GM12891 (cell line): Measurements from ENCODE around the gene PIK3AP1.

Experiments
- DNase-seq: peaks from one replicate; pipeline ENCODE4 v3.0.0; 2011; ENCODE audit warnings: low spot score; ENCODE audit not compliant: insufficient read length
- FAIRE-seq: peaks from 2 replicates; lab custom pipeline; 2011; peaks lifted over from hg19 to GRCh38; lab: Jason Lieb, UNC
- PAX5 ChIP-seq: IDR thresholded peaks from 2 replicates; pipeline ENCODE4 v1.6.1; 2011; ENCODE audit warnings: low read length, moderate library complexity, mild to moderate bottlenecking; ENCODE audit not compliant: insufficient read depth, severe bottlenecking
- POLR2A ChIP-seq: IDR thresholded peaks from 2 replicates; pipeline ENCODE4 v1.6.1; 2011; ENCODE audit warnings: low read depth, low read length, control low read depth
- POLR2AphosphoS5 ChIP-seq: IDR thresholded peaks from 2 replicates; pipeline ENCODE4 v1.6.1; 2011; ENCODE audit warnings: low read depth, low read length, control low read depth
- POU2F2 ChIP-seq: IDR thresholded peaks from 2 replicates; pipeline ENCODE4 v1.6.1; 2011; ENCODE audit warnings: low read depth, mild to moderate bottlenecking, control low read depth, low read length, moderate library complexity
- SPI1 ChIP-seq: IDR thresholded peaks from 2 replicates; pipeline ENCODE4 v1.6.1; 2011; ENCODE audit warnings: low read depth, low read length, control low read depth
- TAF1 ChIP-seq: IDR thresholded peaks from 2 replicates; pipeline ENCODE4 v1.6.1; 2011; ENCODE audit warnings: low read depth, low read length, control low read depth

PIK3AP1 gene

DNA sequence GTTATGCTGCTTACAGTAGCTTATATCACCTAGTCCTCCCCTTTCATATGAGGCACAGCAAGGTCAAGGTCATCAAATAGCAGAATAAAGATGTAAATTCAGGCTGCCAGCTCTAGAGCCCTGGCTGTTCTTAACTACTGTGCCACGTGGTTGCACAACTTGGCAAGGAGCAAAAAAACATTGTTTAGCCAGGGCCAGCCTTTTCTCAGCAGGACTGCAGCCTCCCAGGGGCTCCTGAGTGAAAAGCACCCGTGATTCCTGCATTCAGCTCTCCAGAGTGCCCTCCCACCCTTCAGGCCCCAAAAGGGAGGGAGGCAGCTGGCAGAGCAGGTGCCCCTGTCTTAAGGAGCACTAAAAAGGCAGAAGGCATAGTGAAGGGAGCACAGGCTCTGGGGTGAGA is 101.7 kb downstream of the PIK3AP1 start:
- TF ChIP-seq POLR2A (no peak), POU2F2 (no peak), SPI1 (no peak), PAX5 (no peak), TAF1 (no peak), POLR2AphosphoS5 (no peak)
- FAIRE-seq: no peak
- DNase-seq: no peak

DNA sequence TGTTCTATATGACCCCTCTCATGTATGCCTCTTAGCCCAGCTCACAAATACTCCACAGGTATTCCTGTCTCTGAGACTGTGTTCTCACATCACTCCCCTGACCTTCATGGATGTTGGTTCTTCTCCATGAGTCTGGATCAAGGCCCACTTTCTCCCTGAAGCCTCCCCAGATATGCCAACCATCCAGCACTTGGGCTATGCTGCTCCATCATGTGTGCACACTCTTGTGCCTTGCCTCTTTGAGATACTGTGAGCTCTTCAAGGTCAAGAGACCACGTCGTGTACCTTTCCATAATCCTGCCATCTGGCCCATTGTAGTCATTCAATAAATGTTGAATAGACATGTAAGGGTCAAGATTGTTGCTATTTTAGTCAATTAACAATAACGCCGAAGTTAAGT is 103.4 kb downstream of the PIK3AP1 start:
- DNase-seq: no peak
- TF ChIP-seq TAF1: no peak
- TF ChIP-seq POLR2AphosphoS5: no peak
- no peak for TF ChIP-seq POU2F2
- no peak for TF ChIP-seq POLR2A
- no peak for TF ChIP-seq PAX5
- TF ChIP-seq SPI1: no peak
- FAIRE-seq: no peak

DNA sequence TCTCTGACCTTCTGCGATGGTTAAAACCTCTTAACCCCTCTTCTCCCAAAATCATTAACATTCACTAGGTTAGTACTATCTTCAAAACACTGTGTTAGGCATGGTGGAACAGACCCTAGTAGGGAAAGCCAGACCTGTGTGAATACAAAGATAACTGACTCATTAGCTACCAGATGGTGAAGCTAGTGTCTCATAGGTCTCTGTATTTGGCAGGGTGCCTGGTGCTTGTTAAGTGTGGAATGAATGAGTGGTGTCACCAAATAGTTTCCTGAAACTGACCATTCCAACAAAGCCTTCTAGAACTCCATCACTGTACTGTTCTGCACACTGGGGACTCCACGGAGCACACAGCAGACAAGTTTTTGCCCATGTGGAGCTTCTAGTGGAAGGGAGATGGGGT is 105.8 kb downstream of the PIK3AP1 start:
- DNase-seq (no peak), FAIRE-seq (no peak)
- TF ChIP-seq TAF1: no peak
- TF ChIP-seq POU2F2: no peak
- TF ChIP-seq POLR2A: no peak
- TF ChIP-seq SPI1: no peak
- TF ChIP-seq POLR2AphosphoS5: no peak

DNA sequence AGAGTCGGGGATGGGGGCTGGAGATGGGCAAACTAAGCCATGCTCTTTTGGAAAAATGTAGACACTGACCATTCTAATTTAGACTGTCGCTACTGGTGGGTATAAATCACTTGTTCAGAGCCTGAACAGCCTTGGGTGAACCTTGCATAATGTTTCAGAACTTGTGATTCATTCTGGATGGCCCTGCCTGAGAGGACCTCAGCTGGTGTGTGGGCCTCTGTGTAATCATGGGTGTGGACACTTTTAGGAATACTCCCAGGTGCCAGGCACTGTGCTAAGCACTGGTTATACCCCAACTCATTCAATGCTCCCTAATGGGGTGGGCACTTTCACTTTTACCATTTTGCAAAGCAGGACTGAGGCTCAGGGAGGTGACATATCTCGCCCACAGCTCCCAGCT is 106.7 kb downstream of the PIK3AP1 start:
- no peak for DNase-seq
- FAIRE-seq: no peak
- TF ChIP-seq TAF1 (no peak), POU2F2 (no peak), PAX5 (no peak), POLR2AphosphoS5 (no peak), SPI1 (no peak), POLR2A (no peak)

DNA sequence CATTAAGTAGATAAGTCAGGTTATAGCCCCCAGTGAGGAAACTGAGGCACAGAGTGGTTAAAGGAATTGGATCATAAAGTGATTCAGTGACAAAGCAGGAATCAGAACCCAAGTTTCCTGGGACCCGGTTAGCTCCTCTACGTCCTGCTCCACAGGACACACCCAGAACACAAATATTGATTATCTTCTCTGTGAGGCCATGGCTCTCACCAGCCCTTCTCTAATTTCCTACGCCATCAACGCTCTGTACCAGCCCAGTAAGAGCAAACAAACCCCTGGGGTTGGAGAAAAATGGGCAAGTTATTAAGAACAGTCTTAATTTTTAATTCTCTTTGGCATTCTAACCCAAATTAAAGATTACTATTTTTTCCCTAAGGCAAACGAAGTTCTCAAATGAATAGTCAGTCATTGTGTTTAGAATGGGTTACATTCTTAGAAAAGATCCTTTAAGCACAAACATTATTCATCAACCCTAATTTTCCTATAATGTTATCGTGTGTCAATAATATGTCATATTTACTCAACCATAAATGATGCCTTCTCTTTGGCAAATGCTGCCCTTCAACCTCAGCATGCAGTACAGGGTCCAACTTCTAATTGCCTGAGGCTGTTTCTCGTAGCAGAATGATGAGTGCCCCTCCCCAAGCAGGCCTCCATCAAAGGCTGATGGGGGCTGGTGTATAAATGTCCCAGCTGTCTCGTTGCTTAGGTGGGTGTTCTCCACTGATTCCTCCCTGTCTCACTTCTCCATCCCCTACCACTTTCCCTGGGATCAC is 108.1 kb downstream of the PIK3AP1 start:
- no peak for DNase-seq
- FAIRE-seq: no peak
- TF ChIP-seq POLR2A (no peak), SPI1 (no peak), POU2F2 (no peak), PAX5 (no peak), TAF1 (no peak), POLR2AphosphoS5 (no peak)

DNA sequence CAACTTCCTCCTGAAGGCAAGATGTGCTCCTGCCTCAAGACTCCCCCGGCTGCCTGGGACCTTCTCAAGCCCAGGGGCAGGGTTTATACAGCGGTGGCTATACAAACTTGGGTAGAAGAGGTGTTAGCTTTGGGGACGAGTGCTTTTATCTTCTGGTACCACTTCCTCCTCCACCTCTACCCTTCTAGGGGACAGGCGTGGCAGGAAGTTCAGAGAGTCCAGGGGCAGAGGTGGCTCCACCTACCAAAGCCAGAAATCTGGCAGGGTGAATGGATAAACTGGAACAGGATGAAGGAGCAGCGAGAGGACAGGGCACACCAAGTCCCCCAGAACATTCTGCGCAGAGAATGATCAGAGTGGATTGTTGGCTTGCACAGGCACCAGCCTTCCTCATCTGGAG is 109.5 kb downstream of the PIK3AP1 start:
- no peak for FAIRE-seq
- DNase-seq: no peak
- TF ChIP-seq POLR2AphosphoS5 (no peak), POU2F2 (no peak), SPI1 (no peak), PAX5 (no peak), TAF1 (no peak)

DNA sequence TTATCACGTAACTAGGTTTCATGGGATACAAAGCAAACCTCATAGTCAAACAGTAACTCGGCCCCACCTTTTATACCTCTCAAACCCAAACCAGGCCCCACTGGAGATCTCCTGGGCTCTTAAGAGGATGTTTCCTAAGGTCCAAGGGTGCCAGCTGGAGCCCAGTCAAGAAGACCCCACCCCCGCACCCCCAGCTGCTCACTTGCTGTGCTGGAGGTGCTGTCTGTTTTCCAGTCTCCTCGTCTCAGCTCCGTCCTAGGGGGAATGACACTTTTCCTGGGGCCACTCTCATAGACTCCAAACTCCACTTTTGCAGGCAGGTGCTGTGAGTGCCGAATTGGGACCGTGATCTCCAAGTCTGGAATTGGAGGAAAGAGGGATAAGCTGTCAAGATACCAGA is 110.8 kb downstream of the PIK3AP1 start:
- no peak for FAIRE-seq
- no peak for DNase-seq
- TF ChIP-seq POLR2AphosphoS5 (no peak), POLR2A (no peak), TAF1 (no peak), POU2F2 (no peak), SPI1 (no peak), PAX5 (no peak)

DNA sequence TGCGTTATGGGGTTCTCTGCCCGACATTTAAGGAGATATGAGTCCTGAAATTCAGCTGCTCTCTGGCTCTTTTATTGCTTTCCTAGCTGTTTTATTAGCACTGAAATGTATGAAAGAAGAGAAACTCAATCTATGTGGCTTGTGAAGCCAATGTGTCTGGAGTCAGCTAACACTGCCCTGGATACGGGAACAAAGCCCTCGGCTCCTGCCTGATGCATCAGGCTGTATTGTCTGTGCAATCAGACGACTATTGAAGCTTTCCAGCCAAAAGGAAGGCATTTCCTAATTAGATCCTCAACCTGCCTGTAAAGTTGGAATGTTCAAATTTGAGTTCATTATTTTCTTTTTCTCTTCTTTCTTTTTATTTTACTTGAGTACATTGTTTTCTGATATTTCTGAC is 111.5 kb downstream of the PIK3AP1 start:
- no peak for FAIRE-seq
- no peak for DNase-seq
- TF ChIP-seq POLR2AphosphoS5 (no peak), POLR2A (no peak), TAF1 (no peak), SPI1 (no peak), PAX5 (no peak), POU2F2 (no peak)

DNA sequence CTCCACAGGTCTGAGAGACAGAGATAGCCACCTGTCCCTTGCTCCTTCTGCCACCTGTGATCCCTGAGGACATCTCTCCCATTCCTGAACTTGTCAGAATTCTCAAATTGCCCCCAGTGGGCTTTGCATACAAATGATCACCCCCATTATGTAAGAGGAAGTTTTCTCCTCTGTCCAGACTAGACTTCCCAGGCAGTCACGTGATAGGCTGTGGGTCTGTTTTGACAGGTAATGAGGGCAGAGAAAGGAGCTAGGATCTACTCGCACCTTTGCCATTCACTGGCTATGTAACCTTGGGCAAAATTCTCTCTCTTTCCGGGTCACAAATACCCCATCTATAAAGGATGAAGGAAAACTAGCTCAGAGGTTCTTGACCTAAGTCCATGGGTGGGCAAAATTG is 112.1 kb downstream of the PIK3AP1 start:
- TF ChIP-seq SPI1: no peak
- TF ChIP-seq TAF1: no peak
- no peak for TF ChIP-seq POU2F2
- no peak for TF ChIP-seq PAX5
- TF ChIP-seq POLR2AphosphoS5: no peak
- no peak for TF ChIP-seq POLR2A
- FAIRE-seq: no peak
- DNase-seq: no peak

DNA sequence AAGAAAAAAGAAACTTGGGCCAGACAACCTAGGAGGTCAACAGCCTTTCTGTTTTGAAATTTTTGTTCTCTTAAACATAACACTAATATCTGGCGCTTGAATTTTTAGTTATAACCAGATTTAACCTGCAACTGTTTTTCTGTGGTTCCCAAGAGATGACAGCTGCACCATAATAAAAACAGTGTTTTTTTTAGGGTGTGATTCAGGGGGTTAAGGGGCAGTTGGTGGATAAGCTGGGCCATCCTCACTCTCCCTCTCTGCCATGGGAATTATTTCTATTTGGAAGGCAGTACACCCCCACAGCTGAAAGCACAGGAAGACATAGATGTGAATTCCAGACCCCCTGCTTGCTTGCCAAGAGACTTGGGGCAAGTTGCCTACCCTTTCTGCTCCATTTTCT is 113.4 kb downstream of the PIK3AP1 start:
- no peak for DNase-seq
- no peak for TF ChIP-seq POU2F2
- TF ChIP-seq PAX5: no peak
- TF ChIP-seq TAF1: no peak
- no peak for TF ChIP-seq SPI1
- no peak for TF ChIP-seq POLR2A
- TF ChIP-seq POLR2AphosphoS5: no peak
- no peak for FAIRE-seq
